SK-N-SH (cell line): ENCODE measurements around the gene AMDHD2. TPM values are rescaled to one million over a fixed set of nuclear protein-coding genes. Genes with fewer than 3 reads are reported as not detected.

Experiments
- CTCF ChIA-PET: fragments of 300-600, 350-600 bp; formaldehyde crosslinking; extraction: SDS; loops from one replicate; lab custom pipeline; 2021; lab: Yijun Ruan, JAX
- POLR2A ChIA-PET: fragments of 350-600 bp; sonication (Branson Sonifier 250); formaldehyde crosslinking; extraction: SDS; loops from one replicate; lab custom pipeline; 2020; ENCODE audit warnings: antibody characterized with exemption, inconsistent platforms; lab: Yijun Ruan, JAX
- DNase-seq: peaks from one replicate; pipeline ENCODE4 v3.0.0; 2012
- H2AFZ ChIP-seq: fragments of 200-600 bp; sonication (generic); 2 replicates; pipeline ENCODE4 v1.8.1; 2016; ENCODE audit warnings: antibody characterized with exemption, mild to moderate bottlenecking, low read depth
- H3F3A ChIP-seq: fragments of 200-600 bp; sonication (generic); replicated peaks from 2 replicates; pipeline ENCODE3; 2016; ENCODE audit warnings: antibody characterized with exemption, mild to moderate bottlenecking; ENCODE audit not compliant: insufficient read depth
- H3K27ac ChIP-seq, 2 experiments: fragments of 200-500 bp in 1 of 2; fragments of 200-600 bp in 1 of 2; sonication (Bioruptor generic) in 1 of 2; sonication (generic), shearing (Covaris generic) in 1 of 2; 2 replicates each; pipeline versions ENCODE4 v1.5.1 to v1.6.1; 2014 to 2016; ENCODE audit warnings: low read depth in 2 of 2, inconsistent platforms in 1 of 2, low read length in 1 of 2, mild to moderate bottlenecking in 1 of 2, mixed read lengths in 1 of 2
- H3K27me3 ChIP-seq: fragments of 200-600 bp; sonication (generic), shearing (Covaris generic); 2 replicates; pipeline ENCODE4 v1.6.1; 2016; ENCODE audit warnings: mixed run types; ENCODE audit not compliant: insufficient read depth
- H3K36me3 ChIP-seq, 2 experiments: fragments of 200-500 bp in 1 of 2; fragments of 200-600 bp in 1 of 2; sonication (Bioruptor generic) in 1 of 2; sonication (generic) in 1 of 2; replicated peaks in 1 of 2; 2 replicates each; pipeline versions ENCODE3 to v1.5.1; 2014 to 2016; ENCODE audit warnings: low read length in 1 of 2, mild to moderate bottlenecking in 1 of 2; ENCODE audit not compliant: insufficient read depth in 2 of 2, control insufficient read depth in 1 of 2
- H3K4me1 ChIP-seq, 2 experiments: fragments of 200-500 bp in 1 of 2; fragments of 200-600 bp in 1 of 2; sonication (Bioruptor generic) in 1 of 2; sonication (generic), shearing (Covaris generic) in 1 of 2; 2 replicates each; pipeline versions ENCODE4 v1.5.1 to v1.6.1; 2014 to 2016; ENCODE audit warnings: low read depth in 1 of 2, low read length in 1 of 2, mixed run types in 1 of 2; ENCODE audit not compliant: insufficient read depth in 2 of 2, control insufficient read depth in 1 of 2
- H3K4me2 ChIP-seq: fragments of 200-600 bp; sonication (generic), shearing (Covaris generic); 2 replicates; pipeline ENCODE4 v1.6.1; 2017; ENCODE audit warnings: mixed run types
- H3K4me3 ChIP-seq, 2 experiments: fragments of 200-500 bp in 1 of 2; fragments of 200-600 bp in 1 of 2; sonication (Bioruptor generic) in 1 of 2; sonication (generic), shearing (Covaris generic) in 1 of 2; 2 replicates each; pipeline versions ENCODE4 v1.5.1 to v1.8.1; 2014 to 2016; ENCODE audit warnings: low read depth in 2 of 2, inconsistent platforms in 1 of 2, low read length in 1 of 2, mild to moderate bottlenecking in 1 of 2, mixed read lengths in 1 of 2, moderate library complexity in 1 of 2
- H3K79me2 ChIP-seq: fragments of 200-600 bp; sonication (generic); 2 replicates; pipeline ENCODE4 v1.8.1; 2017; ENCODE audit warnings: mild to moderate bottlenecking; ENCODE audit not compliant: insufficient read depth
- H3K9ac ChIP-seq: fragments of 200-600 bp; sonication (generic); 2 replicates; pipeline ENCODE4 v1.6.1; 2017; ENCODE audit warnings: mixed run types
- H3K9me2 ChIP-seq: fragments of 200-600 bp; sonication (generic); 2 replicates; pipeline ENCODE4 v1.6.1; 2017; ENCODE audit warnings: mixed run types
- H3K9me3 ChIP-seq: fragments of 200-600 bp; sonication (generic); 2 replicates; pipeline ENCODE4 v1.6.1; 2017; ENCODE audit warnings: mixed run types, mild to moderate bottlenecking, moderate library complexity
- H4K20me1 ChIP-seq: fragments of 200-600 bp; sonication (generic); 2 replicates; pipeline ENCODE4 v1.6.1; 2017; ENCODE audit warnings: mild to moderate bottlenecking, mixed run types; ENCODE audit not compliant: insufficient read depth
- CHD2 ChIP-seq: fragments of 150-350 bp; IDR thresholded peaks from 2 replicates; pipeline ENCODE4 v1.6.1; 2018; ENCODE audit warnings: low read length; ENCODE audit not compliant: partially characterized antibody
- EP300 ChIP-seq, 2 experiments: IDR thresholded peaks; 2 replicates each; pipeline versions ENCODE4 v1.4.0 to v1.6.1; 2012; ENCODE audit warnings: borderline replicate concordance in 1 of 2, low read depth in 1 of 2, low read length in 1 of 2
- EZH2phosphoT487 ChIP-seq: fragments of 200-600 bp; sonication (generic); IDR thresholded peaks from 2 replicates; pipeline ENCODE4 v1.6.1; 2017; ENCODE audit warnings: low read depth, mixed run types, mild to moderate bottlenecking, antibody characterized with exemption, moderate library complexity, borderline replicate concordance
- FOSL2 ChIP-seq: IDR thresholded peaks from 2 replicates; pipeline ENCODE4 v1.4.0; 2012; ENCODE audit warnings: low read depth, mild to moderate bottlenecking, moderate library complexity, borderline replicate concordance
- FOXJ3 ChIP-seq: sonication (generic); formaldehyde crosslinking; IDR thresholded peaks from 2 replicates; pipeline ENCODE4 v1.5.1; 2020; ENCODE audit warnings: mild to moderate bottlenecking, missing genetic modification reagents
- FOXM1 ChIP-seq: IDR thresholded peaks from 2 replicates; pipeline ENCODE4 v1.4.0; 2012; ENCODE audit warnings: low read depth, mild to moderate bottlenecking
- GATA2 ChIP-seq: sonication (generic); formaldehyde crosslinking; IDR thresholded peaks from 2 replicates; pipeline ENCODE4 v1.5.0; 2020; ENCODE audit warnings: mild to moderate bottlenecking, missing genetic modification reagents
- JUND ChIP-seq: IDR thresholded peaks from 2 replicates; pipeline ENCODE4 v1.4.0; 2012
- MXI1 ChIP-seq: IDR thresholded peaks from 2 replicates; pipeline ENCODE4 v1.6.1; 2012; ENCODE audit warnings: mild to moderate bottlenecking, low read depth, low read length, improper control_type of control experiment
- NRF1 ChIP-seq: IDR thresholded peaks from 2 replicates; pipeline ENCODE4 v1.6.1; 2012; ENCODE audit warnings: low read depth, mild to moderate bottlenecking, low read length
- RAD21 ChIP-seq: IDR thresholded peaks from 2 replicates; pipeline ENCODE4 v1.6.1; 2012; ENCODE audit warnings: mild to moderate bottlenecking, low read length
- TAF1 ChIP-seq: IDR thresholded peaks from 2 replicates; pipeline ENCODE4 v1.6.1; 2012; ENCODE audit warnings: low read depth, mild to moderate bottlenecking, low read length, moderate library complexity, borderline replicate concordance
- WGBS: methylation state at CpG from one replicate; pipeline ENCODE4 v1.1.6; 2017; ENCODE audit warnings: low lambda C conversion rate; 5-methylcytosine and 5-hydroxymethylcytosine counted together
- polyA plus RNA-seq, 3 experiments: library from polyadenylated mRNA; depleted of rRNA; stranded (reverse); fragments of >200 nt; gene quantifications; 2 replicates each; pipeline ENCODE4 v1.2.3, GENCODE V29; 2012
- TF ChIP-seq, protein P1 (sequence below): IDR thresholded peaks from 2 replicates; pipeline ENCODE4 v1.6.1; 2012; ENCODE audit warnings: mild to moderate bottlenecking, low read depth, low read length, moderate library complexity
- TF ChIP-seq, protein P2 (sequence below): fragments of 150-350 bp; IDR thresholded peaks from 2 replicates; pipeline ENCODE4 v1.6.1; 2017; ENCODE audit warnings: antibody characterized with exemption, low read length, low read depth, borderline replicate concordance
- TF ChIP-seq, protein P3 (sequence below): fragments of 200-600 bp; sonication (generic); IDR thresholded peaks from 2 replicates; pipeline ENCODE4 v1.6.1; 2017; ENCODE audit warnings: antibody characterized with exemption, mild to moderate bottlenecking, moderate library complexity
- TF ChIP-seq, protein P4 (sequence below): IDR thresholded peaks from 2 replicates; pipeline ENCODE4 v1.4.0; 2012; ENCODE audit warnings: low read depth, borderline replicate concordance

The AMDHD2 gene
- polyA plus RNA-seq, 1 of the 3 experiments (the other 2 are of a cell fraction) = 38.1 TPM

DNA sequence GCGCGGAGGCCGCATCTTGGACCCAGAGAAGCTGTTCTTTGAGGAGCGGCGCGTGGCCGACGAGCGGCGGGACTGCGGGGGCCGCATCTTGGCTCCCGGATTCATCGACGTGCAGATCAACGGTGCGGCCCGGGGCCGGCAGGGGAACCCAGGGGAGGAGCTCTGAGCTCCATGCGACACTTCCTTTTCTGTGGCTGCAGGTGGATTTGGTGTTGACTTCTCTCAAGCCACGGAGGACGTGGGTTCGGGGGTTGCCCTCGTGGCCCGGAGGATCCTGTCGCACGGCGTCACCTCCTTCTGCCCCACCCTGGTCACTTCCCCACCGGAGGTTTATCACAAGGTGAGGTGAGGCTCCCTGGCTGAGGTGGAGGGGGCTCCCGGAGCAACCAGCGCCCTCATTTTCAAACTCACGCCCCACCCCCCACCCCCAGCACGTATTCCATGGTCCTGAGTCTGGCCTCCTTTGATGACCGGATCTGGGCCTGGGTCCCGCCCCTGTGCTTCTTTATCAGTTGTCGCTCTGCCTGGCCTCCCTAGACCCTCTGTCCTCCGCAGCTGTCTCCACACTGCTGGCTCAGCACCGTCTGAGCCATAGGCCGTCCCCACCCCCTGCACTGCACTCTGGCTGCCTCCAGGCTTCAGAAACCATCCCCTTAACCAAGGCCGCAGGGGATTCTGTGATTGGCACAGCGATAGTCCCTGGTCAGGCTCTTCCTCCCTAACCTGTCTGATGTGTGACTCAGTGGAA lies 787 bp downstream of the AMDHD2 start:
- Histone ChIP-seq H3K27me3 (no peaks in the 10 kb centered on the region), H3K4me2 (peak overlapping the region; percentile 85), H3K9me2 (no peaks in the 10 kb centered on the region), H3K27ac (0 out of 4 replicates have a peak overlapping the region, but pooled peaks of 1 of the 2 experiments have one; percentile 32), H4K20me1 (peaks cover 35% of the 10 kb centered on the region), H2AFZ (no peak overlapping the region), H3K9ac (peak overlapping the region; percentile 84), H3K79me2 (peaks cover 74% of the 10 kb centered on the region), H3K4me1 (peaks cover 12 to 23% of the 10 kb centered on the region in 2 experiments; a peak in 3 of 4 replicates), H3K4me3 (peak overlapping the region; percentile 58 to 75), H3F3A (peaks cover 7% of the 10 kb centered on the region), H3K9me3 (no peaks in the 10 kb centered on the region), H3K36me3 (peaks cover 24 to 27% of the 10 kb centered on the region in 2 experiments)
- POLR2A ChIA-PET = interaction anchor here (0.7 to 1.7 kb wide), 3 partner anchors 8 to 52 kb away, joined by 3 to 15 read pairs (median 3); partner anchors contain the start of gene CEMP1
- TF ChIP-seq NRF1 = no peak
- TF ChIP-seq GATA2 (CRISPR knock-in tag) = no peak
- TF ChIP-seq RAD21 = no peak
- no peak for TF ChIP-seq CHD2
- TF ChIP-seq TAF1 = no peak
- no peak for TF ChIP-seq MXI1
- TF ChIP-seq, protein P1, sequence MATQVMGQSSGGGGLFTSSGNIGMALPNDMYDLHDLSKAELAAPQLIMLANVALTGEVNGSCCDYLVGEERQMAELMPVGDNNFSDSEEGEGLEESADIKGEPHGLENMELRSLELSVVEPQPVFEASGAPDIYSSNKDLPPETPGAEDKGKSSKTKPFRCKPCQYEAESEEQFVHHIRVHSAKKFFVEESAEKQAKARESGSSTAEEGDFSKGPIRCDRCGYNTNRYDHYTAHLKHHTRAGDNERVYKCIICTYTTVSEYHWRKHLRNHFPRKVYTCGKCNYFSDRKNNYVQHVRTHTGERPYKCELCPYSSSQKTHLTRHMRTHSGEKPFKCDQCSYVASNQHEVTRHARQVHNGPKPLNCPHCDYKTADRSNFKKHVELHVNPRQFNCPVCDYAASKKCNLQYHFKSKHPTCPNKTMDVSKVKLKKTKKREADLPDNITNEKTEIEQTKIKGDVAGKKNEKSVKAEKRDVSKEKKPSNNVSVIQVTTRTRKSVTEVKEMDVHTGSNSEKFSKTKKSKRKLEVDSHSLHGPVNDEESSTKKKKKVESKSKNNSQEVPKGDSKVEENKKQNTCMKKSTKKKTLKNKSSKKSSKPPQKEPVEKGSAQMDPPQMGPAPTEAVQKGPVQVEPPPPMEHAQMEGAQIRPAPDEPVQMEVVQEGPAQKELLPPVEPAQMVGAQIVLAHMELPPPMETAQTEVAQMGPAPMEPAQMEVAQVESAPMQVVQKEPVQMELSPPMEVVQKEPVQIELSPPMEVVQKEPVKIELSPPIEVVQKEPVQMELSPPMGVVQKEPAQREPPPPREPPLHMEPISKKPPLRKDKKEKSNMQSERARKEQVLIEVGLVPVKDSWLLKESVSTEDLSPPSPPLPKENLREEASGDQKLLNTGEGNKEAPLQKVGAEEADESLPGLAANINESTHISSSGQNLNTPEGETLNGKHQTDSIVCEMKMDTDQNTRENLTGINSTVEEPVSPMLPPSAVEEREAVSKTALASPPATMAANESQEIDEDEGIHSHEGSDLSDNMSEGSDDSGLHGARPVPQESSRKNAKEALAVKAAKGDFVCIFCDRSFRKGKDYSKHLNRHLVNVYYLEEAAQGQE = no peak
- TF ChIP-seq FOXJ3 (CRISPR knock-in tag) = no peak
- TF ChIP-seq FOXM1 = no peak
- TF ChIP-seq, protein P2, sequence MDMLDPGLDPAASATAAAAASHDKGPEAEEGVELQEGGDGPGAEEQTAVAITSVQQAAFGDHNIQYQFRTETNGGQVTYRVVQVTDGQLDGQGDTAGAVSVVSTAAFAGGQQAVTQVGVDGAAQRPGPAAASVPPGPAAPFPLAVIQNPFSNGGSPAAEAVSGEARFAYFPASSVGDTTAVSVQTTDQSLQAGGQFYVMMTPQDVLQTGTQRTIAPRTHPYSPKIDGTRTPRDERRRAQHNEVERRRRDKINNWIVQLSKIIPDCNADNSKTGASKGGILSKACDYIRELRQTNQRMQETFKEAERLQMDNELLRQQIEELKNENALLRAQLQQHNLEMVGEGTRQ = no peak
- TF ChIP-seq FOSL2 = no peak
- no peak for TF ChIP-seq JUND
- TF ChIP-seq, protein P3, sequence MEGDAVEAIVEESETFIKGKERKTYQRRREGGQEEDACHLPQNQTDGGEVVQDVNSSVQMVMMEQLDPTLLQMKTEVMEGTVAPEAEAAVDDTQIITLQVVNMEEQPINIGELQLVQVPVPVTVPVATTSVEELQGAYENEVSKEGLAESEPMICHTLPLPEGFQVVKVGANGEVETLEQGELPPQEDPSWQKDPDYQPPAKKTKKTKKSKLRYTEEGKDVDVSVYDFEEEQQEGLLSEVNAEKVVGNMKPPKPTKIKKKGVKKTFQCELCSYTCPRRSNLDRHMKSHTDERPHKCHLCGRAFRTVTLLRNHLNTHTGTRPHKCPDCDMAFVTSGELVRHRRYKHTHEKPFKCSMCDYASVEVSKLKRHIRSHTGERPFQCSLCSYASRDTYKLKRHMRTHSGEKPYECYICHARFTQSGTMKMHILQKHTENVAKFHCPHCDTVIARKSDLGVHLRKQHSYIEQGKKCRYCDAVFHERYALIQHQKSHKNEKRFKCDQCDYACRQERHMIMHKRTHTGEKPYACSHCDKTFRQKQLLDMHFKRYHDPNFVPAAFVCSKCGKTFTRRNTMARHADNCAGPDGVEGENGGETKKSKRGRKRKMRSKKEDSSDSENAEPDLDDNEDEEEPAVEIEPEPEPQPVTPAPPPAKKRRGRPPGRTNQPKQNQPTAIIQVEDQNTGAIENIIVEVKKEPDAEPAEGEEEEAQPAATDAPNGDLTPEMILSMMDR = no peak; the same call in 1 of the 2 replicates
- no peak for TF ChIP-seq EP300 (IDR thresholded peaks at IDR 0.05; ENCODE audit: borderline replicate concordance in 1 of 2, low read depth in 1 of 2, low read length in 1 of 2)
- no peak for TF ChIP-seq EZH2phosphoT487
- TF ChIP-seq, protein P4, sequence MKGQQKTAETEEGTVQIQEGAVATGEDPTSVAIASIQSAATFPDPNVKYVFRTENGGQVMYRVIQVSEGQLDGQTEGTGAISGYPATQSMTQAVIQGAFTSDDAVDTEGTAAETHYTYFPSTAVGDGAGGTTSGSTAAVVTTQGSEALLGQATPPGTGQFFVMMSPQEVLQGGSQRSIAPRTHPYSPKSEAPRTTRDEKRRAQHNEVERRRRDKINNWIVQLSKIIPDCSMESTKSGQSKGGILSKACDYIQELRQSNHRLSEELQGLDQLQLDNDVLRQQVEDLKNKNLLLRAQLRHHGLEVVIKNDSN = no peak
- 16% methylated on average over 23 of the region's 41 CpGs for WGBS
- DNase-seq = peak; percentile 61
- CTCF ChIA-PET = no interaction called here
